ENCODE data around the gene KRT20. TPM values are rescaled to one million over a fixed set of nuclear protein-coding genes. Genes with fewer than 3 reads are reported as not detected.

Gene KRT20
- total and polyA plus RNA-seq, 2 experiments from 2014 or later: not detected

GRCh38 chr17:40859536-40859935 is 25.5 kb downstream of the KRT20 start:
- H3K27me3 Mint-ChIP-seq (ENCODE audit: insufficient read depth, low read depth, poor library complexity): peaks cover 13% of the 10 kb centered on the region
- 0 out of 3 replicates have a peak, but pooled peaks cover 2% of the 10 kb centered on the region for H3K36me3 Mint-ChIP-seq (ENCODE audit: low read depth)
- TF ChIP-seq STAT1 (IDR thresholded peaks at IDR 0.05; ENCODE audit: unreplicated experiment): no peak
- TF ChIP-seq EZH2 (IDR thresholded peaks at IDR 0.05; ENCODE audit: low read depth, unreplicated experiment): no peak
- TF ChIP-seq, protein P1, sequence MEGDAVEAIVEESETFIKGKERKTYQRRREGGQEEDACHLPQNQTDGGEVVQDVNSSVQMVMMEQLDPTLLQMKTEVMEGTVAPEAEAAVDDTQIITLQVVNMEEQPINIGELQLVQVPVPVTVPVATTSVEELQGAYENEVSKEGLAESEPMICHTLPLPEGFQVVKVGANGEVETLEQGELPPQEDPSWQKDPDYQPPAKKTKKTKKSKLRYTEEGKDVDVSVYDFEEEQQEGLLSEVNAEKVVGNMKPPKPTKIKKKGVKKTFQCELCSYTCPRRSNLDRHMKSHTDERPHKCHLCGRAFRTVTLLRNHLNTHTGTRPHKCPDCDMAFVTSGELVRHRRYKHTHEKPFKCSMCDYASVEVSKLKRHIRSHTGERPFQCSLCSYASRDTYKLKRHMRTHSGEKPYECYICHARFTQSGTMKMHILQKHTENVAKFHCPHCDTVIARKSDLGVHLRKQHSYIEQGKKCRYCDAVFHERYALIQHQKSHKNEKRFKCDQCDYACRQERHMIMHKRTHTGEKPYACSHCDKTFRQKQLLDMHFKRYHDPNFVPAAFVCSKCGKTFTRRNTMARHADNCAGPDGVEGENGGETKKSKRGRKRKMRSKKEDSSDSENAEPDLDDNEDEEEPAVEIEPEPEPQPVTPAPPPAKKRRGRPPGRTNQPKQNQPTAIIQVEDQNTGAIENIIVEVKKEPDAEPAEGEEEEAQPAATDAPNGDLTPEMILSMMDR (conservative IDR thresholded peaks at IDR 0.05; ENCODE audit: low read depth in 2 of 2): no peak
- TF ChIP-seq ZNF114 (CRISPR knock-in tag; IDR thresholded peaks at IDR 0.05): no peak
- no peak for TF ChIP-seq EZH2phosphoT487 (IDR thresholded peaks at IDR 0.05; ENCODE audit: unreplicated experiment)
- TF ChIP-seq, protein P2, sequence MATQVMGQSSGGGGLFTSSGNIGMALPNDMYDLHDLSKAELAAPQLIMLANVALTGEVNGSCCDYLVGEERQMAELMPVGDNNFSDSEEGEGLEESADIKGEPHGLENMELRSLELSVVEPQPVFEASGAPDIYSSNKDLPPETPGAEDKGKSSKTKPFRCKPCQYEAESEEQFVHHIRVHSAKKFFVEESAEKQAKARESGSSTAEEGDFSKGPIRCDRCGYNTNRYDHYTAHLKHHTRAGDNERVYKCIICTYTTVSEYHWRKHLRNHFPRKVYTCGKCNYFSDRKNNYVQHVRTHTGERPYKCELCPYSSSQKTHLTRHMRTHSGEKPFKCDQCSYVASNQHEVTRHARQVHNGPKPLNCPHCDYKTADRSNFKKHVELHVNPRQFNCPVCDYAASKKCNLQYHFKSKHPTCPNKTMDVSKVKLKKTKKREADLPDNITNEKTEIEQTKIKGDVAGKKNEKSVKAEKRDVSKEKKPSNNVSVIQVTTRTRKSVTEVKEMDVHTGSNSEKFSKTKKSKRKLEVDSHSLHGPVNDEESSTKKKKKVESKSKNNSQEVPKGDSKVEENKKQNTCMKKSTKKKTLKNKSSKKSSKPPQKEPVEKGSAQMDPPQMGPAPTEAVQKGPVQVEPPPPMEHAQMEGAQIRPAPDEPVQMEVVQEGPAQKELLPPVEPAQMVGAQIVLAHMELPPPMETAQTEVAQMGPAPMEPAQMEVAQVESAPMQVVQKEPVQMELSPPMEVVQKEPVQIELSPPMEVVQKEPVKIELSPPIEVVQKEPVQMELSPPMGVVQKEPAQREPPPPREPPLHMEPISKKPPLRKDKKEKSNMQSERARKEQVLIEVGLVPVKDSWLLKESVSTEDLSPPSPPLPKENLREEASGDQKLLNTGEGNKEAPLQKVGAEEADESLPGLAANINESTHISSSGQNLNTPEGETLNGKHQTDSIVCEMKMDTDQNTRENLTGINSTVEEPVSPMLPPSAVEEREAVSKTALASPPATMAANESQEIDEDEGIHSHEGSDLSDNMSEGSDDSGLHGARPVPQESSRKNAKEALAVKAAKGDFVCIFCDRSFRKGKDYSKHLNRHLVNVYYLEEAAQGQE (IDR thresholded peaks at IDR 0.05; ENCODE audit: unreplicated experiment): no peak
- TF ChIP-seq ZNF462 (CRISPR knock-in tag; IDR thresholded peaks at IDR 0.05): no peak
- TF ChIP-seq POLR2AphosphoS5 (IDR thresholded peaks at IDR 0.05; ENCODE audit: low read depth): no peak
- TF ChIP-seq, protein P3, sequence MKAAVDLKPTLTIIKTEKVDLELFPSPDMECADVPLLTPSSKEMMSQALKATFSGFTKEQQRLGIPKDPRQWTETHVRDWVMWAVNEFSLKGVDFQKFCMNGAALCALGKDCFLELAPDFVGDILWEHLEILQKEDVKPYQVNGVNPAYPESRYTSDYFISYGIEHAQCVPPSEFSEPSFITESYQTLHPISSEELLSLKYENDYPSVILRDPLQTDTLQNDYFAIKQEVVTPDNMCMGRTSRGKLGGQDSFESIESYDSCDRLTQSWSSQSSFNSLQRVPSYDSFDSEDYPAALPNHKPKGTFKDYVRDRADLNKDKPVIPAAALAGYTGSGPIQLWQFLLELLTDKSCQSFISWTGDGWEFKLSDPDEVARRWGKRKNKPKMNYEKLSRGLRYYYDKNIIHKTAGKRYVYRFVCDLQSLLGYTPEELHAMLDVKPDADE (IDR thresholded peaks at IDR 0.05): no peak
- no peak for TF ChIP-seq NANOG (IDR thresholded peaks at IDR 0.05; ENCODE audit: borderline replicate concordance)
- TF ChIP-seq ZNF331 (CRISPR knock-in tag; IDR thresholded peaks at IDR 0.05; ENCODE audit: low read depth): no peak
- TF ChIP-seq CREB1 (CRISPR knock-in tag; IDR thresholded peaks at IDR 0.05; ENCODE audit: low read depth): no peak
- TF ChIP-seq JUNB (IDR thresholded peaks at IDR 0.05; ENCODE audit: unreplicated experiment): no peak
- Histone ChIP-seq H3K79me2 (replicated peaks; ENCODE audit: insufficient read depth) (no peaks in the 10 kb centered on the region), H3K27me3 (ENCODE audit: insufficient read depth) (0 out of 2 replicates have a peak, but pooled peaks cover 5% of the 10 kb centered on the region), H3K4me1 (ENCODE audit: insufficient read depth) (peaks cover 8% of the 10 kb centered on the region), H3K4me2 (no peak overlapping the region), H4K20me1 (replicated peaks; ENCODE audit: insufficient read depth) (no peaks in the 10 kb centered on the region), H3K36me3 (ENCODE audit: insufficient read depth) (no peaks in the 10 kb centered on the region), H2AFZ (no peak overlapping the region), H3K4me3 (no peak overlapping the region), H3K9me2 (ENCODE audit: insufficient read depth) (no peaks in the 10 kb centered on the region), H3F3A (replicated peaks; ENCODE audit: low read depth) (no peaks in the 10 kb centered on the region), H3K27ac (ENCODE audit: low read depth) (no peak overlapping the region)
- no peak overlapping the region for H3K4me3 Mint-ChIP-seq
- no peak for DNase-seq (ENCODE audit: low spot score)
- H3K9me3 Mint-ChIP-seq: no peaks in the 10 kb centered on the region
- no peak for ATAC-seq
- H3K27ac Mint-ChIP-seq: no peak overlapping the region
- H3K4me1 Mint-ChIP-seq: peaks cover 10% of the 10 kb centered on the region; the same call in 2 of the 3 replicates

All from GM23338 (cell line).